Activated naive CD8-positive, alpha-beta T cell treated with anti-CD3 and anti-CD28 coated beads for 36 hours (primary cell): ENCODE results near the gene FPGS. TPM values are rescaled to one million over a fixed set of nuclear protein-coding genes. Genes with fewer than 3 reads are reported as not detected.

Experiments used
- DNase-seq: peaks from one replicate; pipeline ENCODE4 v3.0.0; 2021
- H3K27ac Mint-ChIP-seq: one replicate; pipeline ENCODE4 v1.8.0; 2022; ENCODE audit warnings: mild to moderate bottlenecking, moderate library complexity, mixed read lengths
- H3K27me3 Mint-ChIP-seq: one replicate; pipeline ENCODE4 v1.8.0; 2022; ENCODE audit warnings: mild to moderate bottlenecking, mixed read lengths
- H3K36me3 Mint-ChIP-seq: one replicate; pipeline ENCODE4 v1.8.0; 2021; ENCODE audit warnings: mild to moderate bottlenecking, mixed read lengths
- H3K4me1 Mint-ChIP-seq: one replicate; pipeline ENCODE4 v1.8.0; 2021; ENCODE audit warnings: mixed read lengths
- H3K4me3 Mint-ChIP-seq: one replicate; pipeline ENCODE4 v1.8.0; 2022; ENCODE audit warnings: mild to moderate bottlenecking, moderate library complexity, mixed read lengths
- H3K9me3 Mint-ChIP-seq: one replicate; pipeline ENCODE4 v1.8.0; 2022; ENCODE audit warnings: mixed read lengths
- total RNA-seq, 2 experiments: library from RNA; stranded (reverse); gene quantifications; one replicate each; pipeline ENCODE4 v1.2.3, GENCODE V29; 2021

Gene FPGS
- total RNA-seq, 2 experiments from 2014 or later, result 86.3 to 88.0 TPM

- Mint-ChIP-seq H3K4me3 (no peak overlapping the region), H3K27ac (no peak overlapping the region), H3K27me3 (no peaks in the 10 kb centered on the region), H3K4me1 (peaks cover 15% of the 10 kb centered on the region), H3K9me3 (peaks cover 16% of the 10 kb centered on the region), H3K36me3 (peaks cover 31% of the 10 kb centered on the region)
- no peak for DNase-seq
These were observed 45.4 kb downstream of the FPGS start for GRCh38 chr9:127847833-127848755.

- Mint-ChIP-seq H3K4me1 (peaks cover 15% of the 10 kb centered on the region), H3K27me3 (no peaks in the 10 kb centered on the region), H3K36me3 (peaks cover 31% of the 10 kb centered on the region), H3K27ac (no peak overlapping the region), H3K4me3 (no peak overlapping the region), H3K9me3 (peaks cover 16% of the 10 kb centered on the region)
- DNase-seq, result no peak
These were observed 46.2 kb downstream of the FPGS start for GRCh38 chr9:127848756-127849504.

- Mint-ChIP-seq H3K36me3 (peaks cover 31% of the 10 kb centered on the region), H3K4me1 (peaks cover 19% of the 10 kb centered on the region), H3K9me3 (peaks cover 16% of the 10 kb centered on the region), H3K27ac (no peak overlapping the region), H3K4me3 (no peak overlapping the region), H3K27me3 (no peaks in the 10 kb centered on the region)
- DNase-seq, result no peak
These were observed 47.7 kb downstream of the FPGS start for GRCh38 chr9:127850286-127850830.

DNA sequence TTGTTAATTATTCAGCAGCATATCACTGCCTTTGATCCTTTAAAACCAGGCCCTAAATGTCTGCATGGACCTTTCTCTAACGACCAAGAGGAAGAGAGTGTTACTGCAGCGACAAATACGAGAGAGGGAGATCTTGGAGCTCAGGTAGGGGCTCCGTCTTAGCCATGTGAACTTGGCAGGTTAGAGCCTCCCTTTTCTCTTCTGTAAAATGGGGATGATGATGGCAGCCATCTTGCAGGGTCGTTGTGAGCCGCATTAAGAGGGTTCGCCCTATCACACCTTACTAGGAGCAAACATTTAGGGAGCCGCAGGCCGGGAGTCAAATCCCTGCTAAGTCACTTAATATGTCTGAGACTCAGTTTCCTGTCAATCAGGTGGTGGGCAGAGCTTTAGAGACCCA, 50.1 kb downstream of the FPGS start:
- H3K4me1 Mint-ChIP-seq, result peaks cover 27% of the 10 kb centered on the region
- peaks cover 31% of the 10 kb centered on the region for H3K36me3 Mint-ChIP-seq
- peaks cover 16% of the 10 kb centered on the region for H3K9me3 Mint-ChIP-seq
- no peak for DNase-seq
- H3K27me3 Mint-ChIP-seq, result no peaks in the 10 kb centered on the region
- H3K27ac Mint-ChIP-seq, result no peak overlapping the region
- peak overlapping the region; percentile 85 for H3K4me3 Mint-ChIP-seq

- Mint-ChIP-seq H3K9me3 (peaks cover 14% of the 10 kb centered on the region), H3K27me3 (no peaks in the 10 kb centered on the region), H3K4me3 (peak overlapping the region; percentile 85), H3K36me3 (peaks cover 29% of the 10 kb centered on the region), H3K27ac (peak overlapping the region; percentile 84), H3K4me1 (peaks cover 29% of the 10 kb centered on the region)
- no peak for DNase-seq
These were observed 50.9 kb downstream of the FPGS start for GRCh38 chr9:127853312-127854183.

- Mint-ChIP-seq H3K4me1 (peaks cover 29% of the 10 kb centered on the region), H3K4me3 (peak within 1 kb of the TSS; percentile 85), H3K9me3 (peaks cover 8% of the 10 kb centered on the region), H3K36me3 (peaks cover 21% of the 10 kb centered on the region), H3K27ac (peak within 1 kb of the TSS; percentile 84), H3K27me3 (no peaks in the 10 kb centered on the region)
- DNase-seq, result peak; percentile 36
These were observed 51.6 kb downstream of the FPGS start, which contains the start of gene ENG for GRCh38 chr9:127854184-127854806. TSS of gene ENG (minus strand) at chr9:127854658. CDS start at chr9:127854355, 303 bp downstream.

- no peak for DNase-seq
- Mint-ChIP-seq H3K27ac (no peak overlapping the region), H3K9me3 (peaks cover 4% of the 10 kb centered on the region), H3K27me3 (no peaks in the 10 kb centered on the region), H3K4me3 (peak overlapping the region; percentile 42), H3K4me1 (peaks cover 29% of the 10 kb centered on the region), H3K36me3 (peaks cover 17% of the 10 kb centered on the region)
These were observed 52.3 kb downstream of the FPGS start for GRCh38 chr9:127854960-127855359.

GRCh38 chr9:127855522-127855921, 52.8 kb downstream of the FPGS start:
- no peak for DNase-seq
- no peak overlapping the region for H3K27ac Mint-ChIP-seq
- no peak overlapping the region for H3K4me3 Mint-ChIP-seq
- H3K36me3 Mint-ChIP-seq, result peaks cover 12% of the 10 kb centered on the region
- H3K27me3 Mint-ChIP-seq, result no peaks in the 10 kb centered on the region
- H3K4me1 Mint-ChIP-seq, result peaks cover 31% of the 10 kb centered on the region
- H3K9me3 Mint-ChIP-seq, result peaks cover 2% of the 10 kb centered on the region

GRCh38 chr9:127856094-127856728, 53.5 kb downstream of the FPGS start:
- Mint-ChIP-seq H3K36me3 (peaks cover 6% of the 10 kb centered on the region), H3K4me1 (peaks cover 36% of the 10 kb centered on the region), H3K9me3 (no peaks in the 10 kb centered on the region), H3K27ac (no peak overlapping the region), H3K4me3 (no peak overlapping the region), H3K27me3 (no peaks in the 10 kb centered on the region)
- DNase-seq, result no peak

DNA sequence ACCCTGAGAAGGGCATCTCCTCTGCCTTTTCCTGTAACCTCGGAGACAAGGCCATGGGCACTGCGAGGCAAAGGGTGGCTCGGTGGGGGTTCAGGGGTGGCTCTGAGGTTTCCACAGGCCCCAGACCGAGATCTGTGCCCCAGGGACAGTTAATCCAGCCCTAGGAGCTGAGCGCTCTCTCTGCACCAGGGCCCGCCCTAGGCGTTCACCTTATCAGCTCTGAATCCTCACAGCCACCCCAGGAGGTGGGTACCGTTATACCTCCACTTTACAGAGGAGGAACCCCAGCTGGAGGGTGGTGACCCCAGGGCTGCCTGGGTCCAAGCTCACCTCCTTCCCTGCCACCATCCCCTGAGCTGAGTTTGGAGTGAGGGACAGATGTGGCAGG, 54.0 kb downstream of the FPGS start:
- no peak overlapping the region for H3K4me3 Mint-ChIP-seq
- H3K27me3 Mint-ChIP-seq, result no peaks in the 10 kb centered on the region
- H3K27ac Mint-ChIP-seq, result no peak overlapping the region
- DNase-seq, result no peak
- peaks cover 35% of the 10 kb centered on the region for H3K4me1 Mint-ChIP-seq
- peaks cover 4% of the 10 kb centered on the region for H3K36me3 Mint-ChIP-seq
- no peaks in the 10 kb centered on the region for H3K9me3 Mint-ChIP-seq

DNA sequence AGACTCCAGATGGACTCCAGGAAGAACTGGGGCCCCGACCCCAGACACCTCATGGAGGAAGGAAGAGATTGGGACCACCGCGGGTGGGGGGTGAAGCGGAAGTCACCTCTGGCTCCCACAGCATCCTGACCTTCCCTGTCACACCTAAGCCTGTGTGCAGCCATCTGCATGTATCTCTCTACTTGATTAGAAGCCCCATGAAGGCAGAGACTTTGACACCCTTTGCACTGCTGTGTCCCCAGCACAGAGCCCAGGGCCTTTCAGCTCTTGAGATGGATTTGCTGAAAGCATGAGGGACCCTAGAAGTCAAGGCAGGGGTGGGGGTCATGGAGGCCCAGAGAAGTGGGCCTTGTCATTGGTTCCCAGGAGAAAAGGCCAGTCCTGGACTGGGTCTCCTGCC, 54.6 kb downstream of the FPGS start:
- Mint-ChIP-seq H3K4me1 (peaks cover 34% of the 10 kb centered on the region), H3K9me3 (no peaks in the 10 kb centered on the region), H3K4me3 (no peak overlapping the region), H3K27me3 (no peaks in the 10 kb centered on the region), H3K27ac (no peak overlapping the region), H3K36me3 (peaks cover under 1% of the 10 kb centered on the region)
- DNase-seq, result no peak

DNA sequence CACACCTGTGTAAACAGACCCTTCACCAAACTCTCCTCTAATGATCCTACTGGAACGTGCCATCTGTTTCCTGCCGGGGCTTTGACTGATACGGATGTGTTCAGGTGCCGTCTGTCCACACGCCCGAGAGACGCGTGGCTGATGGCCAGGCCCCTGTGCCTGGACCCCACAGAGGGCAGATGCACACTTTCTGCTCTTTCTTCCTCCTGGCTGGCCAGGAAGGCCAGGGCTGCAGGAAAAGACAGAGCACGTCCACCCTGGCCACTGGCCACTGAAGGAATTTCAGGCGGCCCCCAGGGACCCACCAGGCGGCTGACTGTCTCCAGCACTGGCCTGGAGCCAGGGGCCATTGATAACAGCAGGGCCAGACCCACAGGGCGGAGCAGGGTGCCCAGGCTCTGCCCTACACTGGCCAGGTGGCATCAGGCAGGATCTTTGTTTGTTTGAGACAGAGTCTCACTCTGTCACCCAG, 55.4 kb downstream of the FPGS start:
- DNase-seq, result no peak
- Mint-ChIP-seq H3K4me3 (no peak overlapping the region), H3K36me3 (no peaks in the 10 kb centered on the region), H3K4me1 (peaks cover 31% of the 10 kb centered on the region), H3K27ac (no peak overlapping the region), H3K27me3 (no peaks in the 10 kb centered on the region), H3K9me3 (no peaks in the 10 kb centered on the region)

- Mint-ChIP-seq H3K36me3 (no peaks in the 10 kb centered on the region), H3K4me1 (peaks cover 36% of the 10 kb centered on the region), H3K27me3 (no peaks in the 10 kb centered on the region), H3K4me3 (no peak overlapping the region), H3K9me3 (no peaks in the 10 kb centered on the region), H3K27ac (no peak overlapping the region)
- DNase-seq, result no peak
These were observed 57.6 kb downstream of the FPGS start for GRCh38 chr9:127860260-127860659.
